Measurements from ENCODE around the gene METTL2A.
"Not testable (repeated sequence)": the region's sequence is repeated elsewhere in the genome, so short reads cannot be mapped to it uniquely, and the experiment has no call there.

Gene METTL2A, protein sequence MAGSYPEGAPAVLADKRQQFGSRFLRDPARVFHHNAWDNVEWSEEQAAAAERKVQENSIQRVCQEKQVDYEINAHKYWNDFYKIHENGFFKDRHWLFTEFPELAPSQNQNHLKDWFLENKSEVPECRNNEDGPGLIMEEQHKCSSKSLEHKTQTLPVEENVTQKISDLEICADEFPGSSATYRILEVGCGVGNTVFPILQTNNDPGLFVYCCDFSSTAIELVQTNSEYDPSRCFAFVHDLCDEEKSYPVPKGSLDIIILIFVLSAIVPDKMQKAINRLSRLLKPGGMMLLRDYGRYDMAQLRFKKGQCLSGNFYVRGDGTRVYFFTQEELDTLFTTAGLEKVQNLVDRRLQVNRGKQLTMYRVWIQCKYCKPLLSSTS

DNA sequence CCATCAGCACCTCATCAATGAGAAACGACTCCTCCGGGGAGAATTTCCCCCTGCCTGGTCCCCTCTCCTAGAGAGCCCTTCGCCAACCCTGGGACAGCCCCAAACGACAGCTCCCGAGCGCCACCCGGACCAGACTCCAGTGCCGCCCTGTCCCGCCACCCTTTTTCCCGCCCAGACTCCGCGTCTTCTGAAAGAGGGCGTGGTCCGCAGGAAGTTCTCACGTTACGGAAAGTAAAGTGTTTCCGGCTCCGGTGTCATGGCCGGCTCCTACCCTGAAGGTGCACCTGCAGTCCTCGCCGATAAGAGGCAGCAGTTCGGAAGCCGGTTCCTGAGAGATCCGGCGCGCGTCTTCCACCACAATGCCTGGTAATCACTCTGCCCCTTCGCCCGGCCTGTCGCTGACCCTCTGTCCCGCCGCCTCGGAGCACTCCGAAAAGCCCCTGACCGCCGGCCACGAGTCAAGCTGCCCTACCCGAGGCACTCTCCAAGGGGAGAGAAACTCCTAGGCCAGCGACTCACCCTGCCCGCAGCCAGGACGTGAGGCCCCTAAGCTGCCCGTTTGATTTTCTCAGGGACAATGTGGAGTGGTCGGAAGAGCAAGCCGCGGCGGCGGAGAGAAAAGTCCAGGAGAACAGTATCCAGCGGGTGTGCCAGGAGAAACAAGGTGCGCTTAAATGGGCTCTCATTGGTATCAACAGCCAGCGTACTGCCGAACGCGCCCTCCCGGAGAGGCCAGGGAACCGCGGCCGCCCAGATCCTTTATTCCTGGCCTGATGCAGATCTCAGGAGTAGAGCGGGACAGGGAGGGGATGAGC, at the start of gene METTL2A:
TSS of gene METTL2A (plus strand) at position 251 of the 815 bp plus-strand sequence. CDS start at position 257, 6 bp downstream.
- peak; percentile 97 for DNase-seq

- DNase-seq: no peak
These were observed 43.4 kb upstream of the METTL2A start, which contains the start of gene EFCAB3 for GRCh38 chr17:62380253-62380652. Gene EFCAB3 (plus strand): TSS chr17:62380553. CDS start chr17:62382980, 2,427 bp downstream.

- DNase-seq: no peak
These were observed 42.1 kb upstream of the METTL2A start for GRCh38 chr17:62381561-62381960.

- peak; percentile 53 for DNase-seq
These were observed 34.8 kb upstream of the METTL2A start for GRCh38 chr17:62388856-62389255.

DNA sequence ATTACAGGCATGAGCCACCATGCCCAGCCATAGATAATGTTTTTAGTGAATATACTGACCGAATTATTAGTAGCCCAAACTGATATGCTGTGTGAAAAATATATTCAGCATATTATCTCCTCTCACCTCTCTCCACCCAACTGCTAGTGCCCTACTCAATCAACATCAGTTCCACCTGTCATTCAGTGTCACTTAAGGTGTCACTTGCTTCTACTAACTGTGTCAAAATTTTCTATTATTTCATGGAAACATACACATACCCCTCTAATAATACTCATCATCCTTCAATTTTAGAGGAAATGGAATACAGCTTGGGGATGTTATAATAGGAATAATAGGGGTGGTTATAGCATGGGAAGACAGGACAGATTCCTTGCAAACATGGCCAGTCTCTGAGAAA, 30.8 kb upstream of the METTL2A start:
- no peak for DNase-seq

- DNase-seq: no peak
These were observed 24.8 kb upstream of the METTL2A start for GRCh38 chr17:62398891-62399290.

GRCh38 chr17:62405451-62405850, 18.2 kb upstream of the METTL2A start:
- DNase-seq: no peak

DNA sequence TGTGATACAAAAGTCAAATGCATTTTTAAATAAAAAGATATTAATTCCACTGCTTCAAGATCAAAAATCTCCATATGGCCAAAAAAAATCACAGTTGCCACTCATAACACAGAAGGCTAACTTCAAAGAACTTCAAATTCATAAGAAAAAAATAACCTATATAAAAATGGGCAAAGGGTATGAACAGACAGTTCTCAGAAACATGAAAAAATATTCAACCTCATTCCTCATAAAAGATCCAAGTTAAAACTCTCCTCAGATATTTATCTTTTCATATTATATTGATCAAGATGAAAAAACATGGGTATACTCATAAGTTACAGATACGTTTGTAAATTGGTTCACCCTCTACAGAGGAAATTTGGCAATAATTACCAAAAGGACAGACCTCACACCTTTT, 10.6 kb upstream of the METTL2A start:
- not testable (repeated sequence) for DNase-seq

DNA sequence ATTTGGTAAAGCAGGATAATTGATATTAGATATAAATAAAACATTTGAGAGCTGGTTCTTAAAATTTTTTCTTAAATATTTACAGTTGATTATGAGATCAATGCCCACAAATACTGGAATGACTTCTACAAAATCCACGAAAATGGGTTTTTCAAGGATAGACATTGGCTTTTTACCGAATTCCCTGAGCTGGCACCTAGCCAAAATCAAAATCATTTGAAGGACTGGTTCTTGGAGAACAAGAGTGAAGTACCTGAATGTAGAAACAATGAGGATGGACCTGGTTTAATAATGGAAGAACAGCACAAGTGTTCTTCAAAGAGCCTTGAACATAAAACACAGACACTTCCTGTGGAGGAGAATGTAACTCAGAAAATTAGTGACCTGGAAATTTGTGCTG, 2.5 kb downstream of the METTL2A start:
- not testable (repeated sequence) for DNase-seq

DNA sequence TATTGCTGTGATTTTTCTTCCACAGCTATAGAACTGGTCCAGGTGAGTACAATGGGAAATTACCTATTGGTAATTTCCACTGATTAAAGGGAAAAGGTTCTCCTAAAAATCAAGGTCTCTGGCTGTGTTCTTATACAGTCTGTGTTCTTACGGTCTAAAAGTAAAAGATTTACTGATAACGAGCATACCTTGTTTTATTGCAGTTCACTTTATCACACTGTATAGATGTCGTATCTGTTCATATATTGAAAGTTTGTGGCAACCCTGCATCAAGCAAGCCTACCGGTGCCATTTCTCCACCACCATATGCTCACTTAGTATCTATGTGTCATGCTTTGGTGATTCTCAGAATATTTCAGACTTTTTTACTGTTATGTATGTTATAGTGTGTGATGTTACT, 11.6 kb downstream of the METTL2A start:
- DNase-seq: not testable (repeated sequence)

DNA sequence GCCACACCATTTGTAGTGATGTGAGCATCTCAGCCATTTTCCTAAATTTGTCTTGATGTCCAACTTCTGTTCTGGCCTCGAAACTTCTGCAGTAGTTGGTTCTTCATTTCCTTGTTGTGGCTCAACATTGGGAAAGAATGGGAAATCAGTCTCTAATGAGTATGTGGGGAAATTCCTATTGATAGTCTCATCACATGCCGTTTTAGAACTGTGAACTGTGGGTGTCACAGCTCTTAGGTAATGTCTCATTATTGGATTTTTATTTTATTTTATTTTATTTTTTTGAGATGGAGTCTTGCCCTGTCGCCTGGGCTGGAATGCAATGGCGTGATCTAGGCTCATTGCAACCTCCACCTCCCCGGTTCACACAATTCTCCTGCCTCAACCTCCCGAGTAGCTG, 17.5 kb downstream of the METTL2A start:
- not testable (repeated sequence) for DNase-seq

- no peak for DNase-seq
These were observed 20.4 kb downstream of the METTL2A start for GRCh38 chr17:62444063-62444462.

GRCh38 chr17:62445791-62446190, 22.1 kb downstream of the METTL2A start:
- peak; percentile 35 for DNase-seq

DNA sequence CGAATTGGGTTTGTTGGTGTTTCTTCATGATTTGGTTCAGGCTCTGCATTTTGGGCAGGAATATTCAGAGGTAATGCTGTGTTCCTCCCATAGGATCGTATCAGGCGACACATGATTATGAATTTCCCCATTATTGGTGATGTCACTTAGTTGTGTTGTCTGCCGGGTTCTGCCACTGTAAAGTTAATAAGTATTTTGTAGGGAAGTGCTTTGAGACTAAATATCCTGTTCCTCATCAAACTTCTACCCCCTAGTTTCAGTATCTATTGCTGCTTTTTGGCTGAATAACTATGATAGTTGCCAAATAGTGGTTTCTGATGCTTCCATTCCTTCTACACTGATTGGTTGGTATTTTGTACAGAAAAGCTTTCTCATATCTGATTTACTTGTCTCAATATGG, 28.5 kb downstream of the METTL2A start:
- DNase-seq: not testable (repeated sequence)

- peak; percentile 20 for DNase-seq
These were observed 29.3 kb downstream of the METTL2A start for GRCh38 chr17:62453041-62453440.

DNA sequence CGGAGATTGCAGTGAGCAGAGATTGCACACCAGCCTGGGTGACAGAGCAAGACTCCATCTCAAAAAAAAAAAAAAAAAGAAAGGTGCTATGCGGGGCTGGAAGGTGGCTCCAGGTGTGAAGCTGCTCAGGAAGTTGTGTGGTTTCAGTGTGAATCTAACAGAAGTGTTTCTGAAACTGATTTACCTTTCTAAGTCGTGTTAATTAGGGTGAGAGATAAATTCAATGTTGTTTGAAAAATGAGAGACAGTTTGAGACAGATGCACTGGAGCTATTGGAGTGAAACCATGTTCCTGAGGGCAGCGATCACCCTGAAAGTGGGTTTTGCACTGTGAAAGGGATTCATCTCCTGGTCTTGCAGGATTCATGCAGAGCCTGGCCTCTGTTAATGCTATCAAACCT, 30.0 kb downstream of the METTL2A start:
- DNase-seq: not testable (repeated sequence)

GRCh38 chr17:62454111-62454510, 30.4 kb downstream of the METTL2A start:
- not testable (repeated sequence) for DNase-seq

DNA sequence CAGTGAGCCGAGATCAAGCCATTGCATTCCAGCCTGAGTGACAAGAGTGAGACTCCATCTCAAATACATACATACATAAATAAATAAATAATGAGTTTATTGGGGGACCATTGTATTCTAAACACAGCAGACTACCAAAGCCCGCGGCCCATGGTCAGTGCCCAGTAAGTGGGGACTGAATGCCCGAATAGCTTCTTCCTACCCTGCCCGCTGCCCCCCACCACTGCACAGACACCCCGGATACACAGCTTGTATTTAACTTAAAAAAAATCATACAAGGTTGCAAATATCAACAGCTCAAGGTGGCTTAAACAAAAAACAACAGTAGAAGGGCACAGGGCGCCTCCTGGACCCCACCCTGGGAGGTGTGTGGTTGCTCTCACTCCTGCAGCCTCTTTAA, 32.3 kb downstream of the METTL2A start:
- no peak for DNase-seq

DNA sequence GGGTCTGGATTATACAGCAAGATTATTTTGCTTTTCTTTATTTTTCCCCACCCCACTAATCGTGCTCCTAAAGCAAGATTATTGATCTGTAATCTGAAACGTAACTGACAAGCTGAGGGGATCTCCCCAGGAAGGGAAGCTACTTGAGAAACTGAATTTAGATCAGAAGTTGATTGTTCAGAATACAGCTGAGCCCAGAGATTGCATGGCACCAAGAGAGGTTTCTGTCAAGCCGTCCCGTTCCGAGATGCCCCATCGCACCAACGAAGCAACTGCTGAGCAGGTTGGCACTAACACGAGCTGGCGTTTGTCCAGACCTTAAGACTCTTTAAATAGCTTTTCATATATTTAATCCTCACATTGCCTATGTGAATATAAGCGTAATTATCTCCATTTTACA, 34.8 kb downstream of the METTL2A start:
- not testable (repeated sequence) for DNase-seq

- not testable (repeated sequence) for DNase-seq
These were observed 40.7 kb downstream of the METTL2A start for GRCh38 chr17:62464422-62464821.

DNA sequence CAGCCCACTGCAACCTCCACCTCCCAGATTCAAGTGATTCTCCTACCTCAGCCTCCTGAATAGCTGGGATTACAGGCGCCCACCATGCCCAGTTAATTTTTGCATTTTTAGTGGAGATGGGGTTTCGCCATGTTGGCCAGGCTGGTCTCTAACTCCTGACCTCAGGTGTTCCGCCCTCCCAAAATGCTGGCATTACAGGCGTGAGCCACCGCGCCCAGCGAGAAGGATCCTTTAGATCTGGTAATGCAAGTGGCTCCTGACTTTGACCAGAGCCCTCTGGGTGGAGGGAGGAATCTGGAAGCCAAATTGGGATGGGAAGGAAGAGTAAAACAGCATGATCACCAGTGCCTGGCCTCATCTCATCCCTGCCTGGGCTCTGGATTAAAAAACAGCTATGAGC, 41.6 kb downstream of the METTL2A start:
- not testable (repeated sequence) for DNase-seq

DNA sequence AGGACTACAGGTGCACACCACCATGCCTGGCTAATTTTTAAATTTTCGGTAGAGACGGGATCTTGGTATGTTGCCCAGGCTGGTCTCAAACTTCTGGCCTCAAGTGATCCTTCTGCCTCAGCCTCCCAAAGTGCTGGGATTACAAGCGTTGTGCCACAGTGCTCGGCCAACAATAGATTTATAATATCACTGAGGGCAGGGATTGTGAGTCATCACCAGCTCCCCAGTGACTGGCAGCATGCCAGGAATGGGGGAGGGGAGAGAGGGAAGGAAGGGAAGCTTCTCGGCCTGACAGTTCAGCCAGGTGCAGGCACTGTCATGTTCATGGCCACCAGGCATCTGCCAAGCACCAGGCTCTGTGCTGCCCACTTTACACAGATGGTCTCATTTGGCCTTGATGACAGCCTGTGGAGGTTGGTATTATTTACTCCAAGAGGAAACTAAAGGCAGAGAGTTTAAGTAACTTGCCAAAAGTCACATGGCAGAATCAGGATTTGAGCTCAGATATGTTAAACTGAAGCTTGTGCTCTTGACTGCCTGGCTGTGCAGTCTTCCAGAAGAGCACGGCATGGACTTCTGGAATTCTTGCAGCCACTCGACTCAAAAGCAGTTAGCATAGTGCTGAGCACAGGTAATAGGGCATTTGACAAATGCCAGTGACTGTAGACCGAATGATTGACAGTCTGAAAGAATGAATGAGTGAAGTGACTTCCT, 47.1 kb downstream of the METTL2A start:
- peak; percentile 90 for DNase-seq

- not testable (repeated sequence) for DNase-seq
These were observed 47.7 kb downstream of the METTL2A start for GRCh38 chr17:62471380-62471880.

Data from hematopoietic multipotent progenitor cell treated with erythropoietin and hydrocortisone succinate and interleukin-3 and kit ligand, for 4 days (in vitro differentiated cells).